CD4-positive, CD25-positive, alpha-beta regulatory T cell (primary cell): Measurements from ENCODE around the gene BPI. TPM values are rescaled to one million over a fixed set of nuclear protein-coding genes. Genes with fewer than 3 reads are reported as not detected.
A peak's percentile ranks its signal among the peaks of the same experiment; 100 is the strongest.

Experiments
- ATAC-seq, 2 donors: fragments of 150-1000 bp; cut with Tn5 transposase; one replicate each; pipeline ENCODE4 v1.10.0; 2021; ENCODE audit warnings: low read depth in 2 of 2, moderate number of reproducible peaks in 2 of 2, moderate library complexity in 1 of 2
- DNase-seq, 3 donors: peaks; one replicate each; pipeline versions ENCODE4 v3.0.0 to v3.0.0-alpha.2; 2012 to 2022; ENCODE audit warnings: mixed read lengths in 1 of 3
- H3K27ac ChIP-seq: one replicate; pipeline ENCODE4 v1.7.0; 2013; ENCODE audit warnings: mild to moderate bottlenecking, low read length; ENCODE audit not compliant: insufficient read depth, poor library complexity, severe bottlenecking
- H3K27me3 ChIP-seq: one replicate; pipeline ENCODE4 v1.7.0; 2013; ENCODE audit warnings: low read length; ENCODE audit not compliant: control insufficient read depth, insufficient read depth
- H3K36me3 ChIP-seq: one replicate; pipeline ENCODE4 v1.7.0; 2013; ENCODE audit warnings: mild to moderate bottlenecking, low read length, moderate library complexity; ENCODE audit not compliant: control insufficient read depth, insufficient read depth
- H3K4me1 ChIP-seq: 2 replicates; pipeline ENCODE4 v1.7.0; 2013; ENCODE audit warnings: mild to moderate bottlenecking, low read length; ENCODE audit not compliant: insufficient read depth, control insufficient read depth, poor library complexity, severe bottlenecking
- H3K4me3 ChIP-seq: one replicate; pipeline ENCODE4 v1.7.0; 2013; ENCODE audit warnings: low read depth, mild to moderate bottlenecking, low read length, moderate library complexity
- H3K9me3 ChIP-seq, 2 experiments: 1 replicate in 1 of 2; 2 replicates in 1 of 2; pipeline ENCODE4 v1.7.0; 2013; ENCODE audit warnings: low read length in 2 of 2, mild to moderate bottlenecking in 1 of 2, moderate library complexity in 1 of 2; ENCODE audit not compliant: control insufficient read depth in 2 of 2
- H3K27ac Mint-ChIP-seq, 3 donors: one replicate each; pipeline ENCODE4 v1.8.0; 2020 to 2022; ENCODE audit warnings: mild to moderate bottlenecking in 3 of 3, mixed read lengths in 3 of 3, moderate library complexity in 2 of 3
- H3K27me3 Mint-ChIP-seq: one replicate; pipeline ENCODE4 v1.8.0; 2022; ENCODE audit warnings: mild to moderate bottlenecking, mixed read lengths
- H3K36me3 Mint-ChIP-seq: one replicate; pipeline ENCODE4 v1.8.0; 2020; ENCODE audit warnings: mixed read lengths
- H3K4me1 Mint-ChIP-seq, 4 donors: one replicate each; pipeline ENCODE4 v1.8.0; 2020 to 2022; ENCODE audit warnings: mixed read lengths in 4 of 4, mild to moderate bottlenecking in 1 of 4
- H3K4me3 Mint-ChIP-seq, 4 donors: one replicate each; pipeline ENCODE4 v1.8.0; 2020 to 2022; ENCODE audit warnings: mild to moderate bottlenecking in 4 of 4, mixed read lengths in 4 of 4, moderate library complexity in 3 of 4
- H3K9me3 Mint-ChIP-seq, 7 donors: one replicate each; pipeline ENCODE4 v1.8.0; 2020 to 2022; ENCODE audit warnings: mixed read lengths in 7 of 7, mild to moderate bottlenecking in 3 of 7, moderate library complexity in 2 of 7
- polyA plus RNA-seq, 4 donors: library from polyadenylated mRNA; unstranded; fragments of 300-500 nt; fragmentation: Illumina TruSeq; gene quantifications; one replicate each; pipeline ENCODE4 v1.2.3, GENCODE V29; 2021
- total RNA-seq: library from RNA; stranded (reverse); gene quantifications from one replicate; pipeline ENCODE4 v1.2.3, GENCODE V29; 2022

Gene BPI
- total and polyA plus RNA-seq, 5 donors from 2014 or later, result not detected

DNA sequence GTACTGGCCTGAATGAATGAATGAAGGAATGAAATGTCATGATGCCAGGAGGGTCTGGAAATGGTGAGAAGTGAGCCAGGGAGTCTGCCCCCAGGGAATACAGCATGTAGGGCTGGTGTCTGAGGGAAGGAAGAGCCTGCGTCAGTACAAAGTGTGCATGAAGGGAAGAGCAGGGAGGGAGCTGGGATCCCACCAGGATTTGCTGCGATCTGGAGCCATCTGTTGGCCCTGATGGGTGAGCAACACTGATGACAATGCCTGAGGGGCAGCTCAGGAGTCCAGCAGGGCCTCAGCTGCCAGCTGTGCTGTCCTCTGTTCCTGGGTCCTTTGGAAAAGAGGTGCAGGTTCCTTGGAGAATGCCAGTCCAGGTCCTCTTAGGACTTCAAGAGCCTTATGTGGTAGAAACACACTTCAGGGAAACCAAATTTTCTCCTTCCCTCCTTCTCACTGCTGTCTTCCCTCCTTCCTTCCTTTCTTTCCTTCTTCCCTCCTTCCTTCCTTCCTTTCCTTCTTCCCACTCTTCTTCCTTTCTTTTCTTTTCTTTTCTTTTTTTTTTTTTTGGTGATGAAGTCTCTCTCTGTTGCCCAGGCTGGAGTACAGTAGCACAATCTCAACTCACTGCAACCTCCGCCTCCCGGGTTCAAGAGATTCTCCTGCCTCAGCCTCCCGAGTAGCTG lies 11.5 kb downstream of the BPI start:
- Histone ChIP-seq H3K27me3 (no peaks in the 10 kb centered on the region), H3K4me3 (no peak overlapping the region), H3K27ac (no peak overlapping the region), H3K4me1 (no peaks in the 10 kb centered on the region), H3K36me3 (no peaks in the 10 kb centered on the region), H3K9me3 (no peaks in the 10 kb centered on the region)
- peaks cover 0 to 3% (median 0%) of the 10 kb centered on the region in 7 donors for H3K9me3 Mint-ChIP-seq
- no peaks in the 10 kb centered on the region for H3K36me3 Mint-ChIP-seq
- H3K4me1 Mint-ChIP-seq, result no peaks in the 10 kb centered on the region
- ATAC-seq (no peak), DNase-seq (no peak)
- no peak overlapping the region for H3K27ac Mint-ChIP-seq
- no peak overlapping the region for H3K4me3 Mint-ChIP-seq
- H3K27me3 Mint-ChIP-seq, result peaks cover 13% of the 10 kb centered on the region

DNA sequence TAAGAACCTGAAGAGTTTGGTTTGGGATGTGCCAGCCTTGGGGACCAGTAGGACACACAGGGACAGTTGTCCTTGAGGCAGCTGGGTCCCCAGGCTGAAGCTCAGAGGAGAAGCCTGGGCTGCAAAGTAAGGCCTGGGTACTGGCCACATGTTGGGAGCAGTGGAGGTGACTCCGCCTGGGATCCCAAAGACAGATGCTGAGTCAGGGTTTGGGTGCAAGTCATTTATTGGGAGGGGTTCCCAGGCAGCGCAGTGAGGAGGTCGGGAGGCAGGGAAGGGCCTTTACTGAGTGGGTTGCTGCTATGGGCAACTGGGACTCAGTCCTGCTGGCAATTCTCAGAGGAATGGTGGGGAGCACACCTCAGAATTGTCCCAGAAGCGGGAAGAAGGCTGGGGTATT lies 12.4 kb downstream of the BPI start:
- H3K36me3 Mint-ChIP-seq, result no peaks in the 10 kb centered on the region

DNA sequence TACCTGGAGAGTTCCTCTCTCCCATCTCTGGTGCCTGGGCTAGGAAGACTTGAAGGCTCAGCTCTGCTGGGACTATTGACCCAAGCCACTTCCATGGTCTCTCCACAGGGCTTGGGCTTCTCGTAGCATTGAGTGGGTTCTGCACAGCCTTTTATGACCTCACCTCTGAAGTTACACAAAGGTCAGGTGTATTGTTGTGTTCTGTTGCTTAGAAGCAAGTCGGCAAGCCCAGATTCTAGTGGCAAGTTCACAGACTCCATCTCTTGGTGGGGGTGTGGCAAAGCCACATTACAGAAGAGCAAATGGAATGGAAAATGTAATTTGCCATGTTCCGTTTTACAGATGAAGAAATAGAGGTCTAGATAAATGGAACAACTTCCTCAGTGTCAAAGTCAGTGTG lies 13.5 kb downstream of the BPI start:
- no peak for ATAC-seq
- Histone ChIP-seq H3K27me3 (peaks cover 2% of the 10 kb centered on the region), H3K9me3 (no peaks in the 10 kb centered on the region), H3K36me3 (no peaks in the 10 kb centered on the region), H3K27ac (no peak overlapping the region), H3K4me3 (no peak overlapping the region), H3K4me1 (no peaks in the 10 kb centered on the region)
- H3K9me3 Mint-ChIP-seq, result peaks cover 0 to 3% (median 0%) of the 10 kb centered on the region in 7 donors
- H3K36me3 Mint-ChIP-seq, result no peaks in the 10 kb centered on the region
- H3K27me3 Mint-ChIP-seq, result peaks cover 15% of the 10 kb centered on the region
- no peak overlapping the region for H3K4me3 Mint-ChIP-seq
- no peak for DNase-seq
- H3K27ac Mint-ChIP-seq, result peak overlapping the region in 1 of 3 donors; percentile 43
- peaks cover 0 to 2% (median 0%) of the 10 kb centered on the region in 4 donors for H3K4me1 Mint-ChIP-seq

More for the DNA sequence above, 12.4 kb downstream of the BPI start:
- Histone ChIP-seq H3K4me3 (no peak overlapping the region), H3K27me3 (no peaks in the 10 kb centered on the region), H3K36me3 (no peaks in the 10 kb centered on the region), H3K4me1 (no peaks in the 10 kb centered on the region), H3K27ac (no peak overlapping the region), H3K9me3 (no peaks in the 10 kb centered on the region)
- Mint-ChIP-seq H3K4me1 (no peaks in the 10 kb centered on the region), H3K27me3 (peaks cover 10% of the 10 kb centered on the region), H3K27ac (no peak overlapping the region), H3K4me3 (no peak overlapping the region), H3K9me3 (peaks cover 0 to 3% (median 0%) of the 10 kb centered on the region in 7 donors)
- ATAC-seq, result no peak
- DNase-seq, result no peak

DNA sequence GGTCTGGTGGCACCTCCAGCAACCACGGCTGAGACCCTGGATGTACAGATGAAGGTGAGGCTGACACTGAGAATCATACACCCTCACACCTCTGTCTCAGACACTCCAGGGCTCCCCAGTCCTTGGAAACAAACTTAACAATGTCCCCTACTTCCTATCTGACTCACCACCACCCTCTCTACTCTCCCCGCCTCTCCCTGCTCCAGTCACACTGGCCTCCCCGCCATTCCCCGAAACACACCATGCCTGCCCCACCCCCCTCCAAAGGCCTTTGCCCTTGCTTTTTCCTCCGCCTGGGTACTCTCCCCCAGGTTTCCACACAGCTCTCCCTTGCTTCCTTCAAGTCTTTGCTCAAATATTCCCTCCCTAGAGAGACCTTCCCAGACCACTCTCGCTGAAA lies 16.3 kb downstream of the BPI start:
- peaks cover 2% of the 10 kb centered on the region for H3K27me3 ChIP-seq

DNA sequence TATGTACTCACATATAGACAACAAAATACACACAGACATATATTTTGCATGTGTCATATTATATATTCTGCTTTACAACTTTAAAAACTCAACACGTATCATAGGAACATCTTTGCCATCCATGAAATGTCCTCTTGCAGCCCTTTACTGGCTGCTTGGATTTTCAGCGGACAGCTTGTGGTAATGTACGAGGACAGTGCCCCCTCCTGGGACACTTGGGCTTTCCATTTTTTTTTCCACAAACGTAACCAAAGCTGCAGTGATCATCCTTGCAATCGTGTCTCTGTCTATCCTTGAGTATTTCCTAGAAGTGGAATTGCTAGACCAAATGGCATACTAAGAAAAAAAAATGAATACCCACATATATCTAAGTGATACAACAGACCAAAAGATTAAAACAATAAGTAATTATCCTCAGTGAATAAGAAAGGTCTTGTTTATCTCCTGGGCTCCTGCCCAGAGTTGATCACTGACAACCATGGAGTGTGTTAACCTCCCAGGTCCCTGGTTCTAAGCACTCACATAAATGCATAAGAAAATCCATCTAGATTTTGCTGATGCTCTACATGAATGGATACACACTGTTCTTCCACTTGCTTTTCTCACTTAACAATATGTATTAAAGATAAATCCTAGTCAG lies 18.1 kb downstream of the BPI start:
- peaks cover 25% of the 10 kb centered on the region for H3K27me3 Mint-ChIP-seq
- peaks cover 0 to 2% (median 0%) of the 10 kb centered on the region in 4 donors for H3K4me1 Mint-ChIP-seq
- DNase-seq, result peak in 1 of 3 donors; percentile 5

More for the DNA sequence above, 16.3 kb downstream of the BPI start:
- Histone ChIP-seq H3K36me3 (no peaks in the 10 kb centered on the region), H3K4me3 (no peak overlapping the region), H3K4me1 (no peaks in the 10 kb centered on the region), H3K9me3 (no peaks in the 10 kb centered on the region), H3K27ac (no peak overlapping the region)
- DNase-seq, result no peak
- H3K36me3 Mint-ChIP-seq, result no peaks in the 10 kb centered on the region
- no peak overlapping the region for H3K27ac Mint-ChIP-seq
- peaks cover 0 to 1% (median 0%) of the 10 kb centered on the region in 7 donors for H3K9me3 Mint-ChIP-seq
- no peak overlapping the region for H3K4me3 Mint-ChIP-seq
- H3K27me3 Mint-ChIP-seq, result peaks cover 22% of the 10 kb centered on the region
- ATAC-seq, result no peak
- H3K4me1 Mint-ChIP-seq, result peaks cover 0 to 2% (median 0%) of the 10 kb centered on the region in 4 donors

DNA sequence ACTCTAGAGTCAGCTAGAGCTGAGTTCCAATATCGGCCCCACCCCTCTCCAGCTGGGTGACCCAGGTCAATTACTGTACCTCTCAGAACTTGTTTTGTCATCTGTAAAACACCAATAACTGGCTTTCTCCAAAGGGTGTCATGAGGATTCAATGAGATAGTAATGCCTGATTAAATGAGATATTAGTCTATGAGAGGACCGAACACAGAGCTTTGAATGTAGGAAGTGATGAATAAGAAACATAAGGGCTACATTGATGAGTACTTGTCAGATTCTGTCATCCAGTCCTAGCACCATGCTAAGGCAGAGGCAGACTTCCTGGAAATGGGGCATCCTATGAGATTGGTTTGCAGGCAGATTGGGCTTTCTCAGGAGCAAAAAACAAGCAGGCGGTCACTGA lies 20.2 kb downstream of the BPI start:
- peaks cover 0 to 3% (median 0%) of the 10 kb centered on the region in 7 donors for H3K9me3 Mint-ChIP-seq
- Histone ChIP-seq H3K9me3 (no peaks in the 10 kb centered on the region), H3K27me3 (peaks cover 2% of the 10 kb centered on the region), H3K4me1 (no peaks in the 10 kb centered on the region), H3K27ac (no peak overlapping the region), H3K4me3 (no peak overlapping the region), H3K36me3 (no peaks in the 10 kb centered on the region)
- peaks cover 25% of the 10 kb centered on the region for H3K27me3 Mint-ChIP-seq
- H3K36me3 Mint-ChIP-seq, result no peaks in the 10 kb centered on the region
- DNase-seq (no peak), ATAC-seq (no peak)
- H3K27ac Mint-ChIP-seq, result no peak overlapping the region
- H3K4me1 Mint-ChIP-seq, result peaks cover 0 to 2% (median 0%) of the 10 kb centered on the region in 4 donors
- no peak overlapping the region for H3K4me3 Mint-ChIP-seq

More for the DNA sequence above, 18.1 kb downstream of the BPI start:
- Mint-ChIP-seq H3K4me3 (no peak overlapping the region), H3K36me3 (no peaks in the 10 kb centered on the region), H3K27ac (no peak overlapping the region), H3K9me3 (peaks cover 0 to 3% (median 0%) of the 10 kb centered on the region in 7 donors)
- no peak for ATAC-seq
- H3K4me1 ChIP-seq, result no peaks in the 10 kb centered on the region
- H3K9me3 ChIP-seq, result no peaks in the 10 kb centered on the region
- no peak overlapping the region for H3K27ac ChIP-seq
- no peak overlapping the region for H3K4me3 ChIP-seq
- peaks cover 2% of the 10 kb centered on the region for H3K27me3 ChIP-seq
- H3K36me3 ChIP-seq, result no peaks in the 10 kb centered on the region

DNA sequence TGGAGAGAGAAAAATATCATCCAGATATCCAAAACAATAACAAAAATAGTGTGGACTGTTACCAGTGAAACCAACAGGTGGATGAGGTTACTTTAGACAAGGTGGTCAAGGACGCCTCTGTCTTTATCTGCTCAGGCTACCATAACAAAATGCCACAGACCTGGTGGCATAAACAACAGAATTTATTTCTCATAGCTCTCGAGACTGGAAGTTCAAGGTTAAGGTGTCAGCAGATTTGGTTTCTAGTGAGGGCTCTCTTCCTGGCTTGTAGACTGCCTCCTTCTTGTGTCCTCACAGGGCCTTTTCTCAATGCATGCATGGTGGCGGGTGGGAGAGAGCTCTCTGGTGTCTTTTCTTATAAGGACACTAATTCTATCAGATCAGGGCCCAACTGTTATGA lies 21.2 kb downstream of the BPI start:
- H3K27me3 Mint-ChIP-seq, result peaks cover 22% of the 10 kb centered on the region
- no peaks in the 10 kb centered on the region for H3K36me3 Mint-ChIP-seq
- no peak overlapping the region for H3K27ac Mint-ChIP-seq
- H3K27me3 ChIP-seq, result peaks cover 2% of the 10 kb centered on the region
- ATAC-seq, result no peak
- DNase-seq, result no peak
- H3K4me1 Mint-ChIP-seq, result peaks cover 0 to 2% (median 0%) of the 10 kb centered on the region in 4 donors
- H3K4me3 ChIP-seq, result no peak overlapping the region
- no peaks in the 10 kb centered on the region for H3K4me1 ChIP-seq
- H3K27ac ChIP-seq, result no peak overlapping the region
- H3K36me3 ChIP-seq, result no peaks in the 10 kb centered on the region
- peaks cover 0 to 3% (median 0%) of the 10 kb centered on the region in 7 donors for H3K9me3 Mint-ChIP-seq
- no peak overlapping the region for H3K4me3 Mint-ChIP-seq
- no peaks in the 10 kb centered on the region for H3K9me3 ChIP-seq
